GM12864 (cell line): ENCODE results near the gene HPX.

Source experiments
- DNase-seq: peaks from one replicate; pipeline ENCODE4 v3.0.0-alpha.2; 2011; ENCODE audit warnings: low read depth
- H3K4me3 ChIP-seq: 2 replicates; pipeline ENCODE4 v1.5.1; 2011; ENCODE audit warnings: mild to moderate bottlenecking, low read depth, low read length, control low read depth
- CTCF ChIP-seq: IDR thresholded peaks from 2 replicates; pipeline ENCODE4 v1.5.1; 2011; ENCODE audit warnings: low read depth, mild to moderate bottlenecking, moderate library complexity, low read length, control low read depth, inconsistent platforms; ENCODE audit errors: missing control alignments

The HPX gene

GRCh38 chr11:6475936-6476335, 35.1 kb upstream of the HPX start:
- TF ChIP-seq CTCF, result no peak
- no peak for DNase-seq
- no peak overlapping the region for H3K4me3 ChIP-seq

- DNase-seq, result no peak
- no peak overlapping the region for H3K4me3 ChIP-seq
- no peak for TF ChIP-seq CTCF
These were observed 34.2 kb upstream of the HPX start for GRCh38 chr11:6474806-6475500.

GRCh38 chr11:6474413-6474792, 33.6 kb upstream of the HPX start:
- no peak for TF ChIP-seq CTCF
- H3K4me3 ChIP-seq, result no peak overlapping the region
- DNase-seq, result no peak

- H3K4me3 ChIP-seq, result peak within 1 kb of the TSS; percentile 57
- no peak for DNase-seq
- TF ChIP-seq CTCF, result no peak
These were observed 32.9 kb upstream of the HPX start, which contains the start of gene TRIM3 for GRCh38 chr11:6473451-6474412. TRIM3 (minus strand) TSS chr11:6473941; CDS start chr11:6465695, 8,246 bp downstream.

DNA sequence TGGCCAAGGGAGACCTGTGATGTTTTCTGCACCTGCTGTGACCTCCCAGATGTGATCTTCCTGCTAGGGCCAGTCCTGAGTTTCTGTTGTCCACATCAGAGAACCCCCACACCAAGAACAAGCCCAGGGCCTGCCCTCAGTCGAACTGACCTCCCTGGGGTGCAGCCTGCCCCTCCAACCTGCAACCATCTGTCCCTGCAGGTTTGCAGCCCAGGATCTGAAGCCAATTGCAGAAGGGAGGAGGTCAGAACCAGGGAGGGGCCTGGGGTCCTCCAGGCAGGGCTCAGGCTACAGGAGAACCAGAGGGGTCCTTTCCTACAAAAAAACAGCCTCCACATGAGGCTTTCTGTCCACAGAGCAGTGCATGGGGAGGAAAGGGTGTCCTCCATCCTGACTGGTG, 32.1 kb upstream of the HPX start:
- H3K4me3 ChIP-seq, result peak overlapping the region; percentile 57; the same call in 1 of the 2 replicates
- DNase-seq, result no peak
- TF ChIP-seq CTCF, result no peak

DNA sequence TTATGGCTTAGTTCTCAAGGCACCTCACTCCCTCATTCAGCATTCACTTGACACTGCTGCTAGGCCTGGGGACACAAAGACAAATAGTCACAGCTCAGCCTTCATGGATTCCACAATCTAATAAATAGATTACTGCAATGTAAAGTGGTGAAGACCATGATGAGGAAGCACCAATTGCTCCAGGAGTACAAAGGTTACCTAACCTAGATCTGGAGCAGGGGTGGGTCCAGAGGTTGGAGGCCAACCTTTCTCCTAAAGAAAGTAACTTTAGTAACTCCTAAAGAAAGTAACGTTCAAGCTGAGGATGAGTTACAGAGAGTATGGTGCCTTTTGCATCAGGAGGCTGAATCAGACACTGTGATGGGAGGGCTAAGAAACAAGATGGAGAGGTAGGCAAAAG, 28.8 kb upstream of the HPX start:
- DNase-seq, result no peak
- no peak overlapping the region for H3K4me3 ChIP-seq
- no peak for TF ChIP-seq CTCF
